Adrenal gland (tissue), 5 donors: ENCODE results near the gene CT45A9.
"Not testable (repeated sequence)": the region's sequence is repeated elsewhere in the genome, so short reads cannot be mapped to it uniquely, and the experiment has no call there.

Source experiments
- POLR2A ChIP-seq, 2 donors: fragments of 450-650 bp; IDR thresholded peaks; one replicate each; pipeline ENCODE4 v1.6.1; 2017; ENCODE audit warnings: antibody characterized with exemption in 2 of 2, mild to moderate bottlenecking in 2 of 2, moderate library complexity in 1 of 2
- TF ChIP-seq, protein P1 (sequence below), 6 experiments: fragments of 450-650 bp in 4 of 6; fragments of 200-600 bp in 2 of 6; sonication (generic) in 1 of 6; IDR thresholded peaks; 1 replicate in 5 of 6; 2 replicates in 1 of 6; pipeline versions ENCODE4 v1.5.1 to v1.8.0; 2016 to 2021; ENCODE audit warnings: antibody characterized with exemption in 6 of 6, mild to moderate bottlenecking in 2 of 6, moderate library complexity in 1 of 6
- donor health status: DM: no; HTN: no; CAD: no.

DNA sequence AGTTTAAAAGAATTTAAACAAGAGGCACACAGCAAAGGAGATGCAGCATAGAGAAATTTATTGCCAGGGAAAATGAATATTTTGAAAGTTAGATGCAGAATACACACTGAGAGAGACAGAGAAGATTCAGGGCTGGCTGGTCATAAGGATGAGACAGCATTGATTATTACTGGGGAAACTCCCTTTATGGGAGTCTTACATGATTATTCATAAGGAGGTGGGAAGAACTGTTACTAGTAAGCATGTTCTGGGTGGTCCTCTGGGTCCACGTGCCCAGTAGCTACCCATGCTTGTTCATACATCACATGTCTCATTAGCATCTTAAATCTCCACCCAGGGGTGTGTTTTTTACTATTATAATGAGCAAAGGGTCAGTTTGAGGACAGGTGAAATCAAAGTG, 48.9 kb upstream of the CT45A9 start:
- not testable (repeated sequence) for TF ChIP-seq POLR2A (IDR thresholded peaks at IDR 0.05)
- TF ChIP-seq, protein P1, sequence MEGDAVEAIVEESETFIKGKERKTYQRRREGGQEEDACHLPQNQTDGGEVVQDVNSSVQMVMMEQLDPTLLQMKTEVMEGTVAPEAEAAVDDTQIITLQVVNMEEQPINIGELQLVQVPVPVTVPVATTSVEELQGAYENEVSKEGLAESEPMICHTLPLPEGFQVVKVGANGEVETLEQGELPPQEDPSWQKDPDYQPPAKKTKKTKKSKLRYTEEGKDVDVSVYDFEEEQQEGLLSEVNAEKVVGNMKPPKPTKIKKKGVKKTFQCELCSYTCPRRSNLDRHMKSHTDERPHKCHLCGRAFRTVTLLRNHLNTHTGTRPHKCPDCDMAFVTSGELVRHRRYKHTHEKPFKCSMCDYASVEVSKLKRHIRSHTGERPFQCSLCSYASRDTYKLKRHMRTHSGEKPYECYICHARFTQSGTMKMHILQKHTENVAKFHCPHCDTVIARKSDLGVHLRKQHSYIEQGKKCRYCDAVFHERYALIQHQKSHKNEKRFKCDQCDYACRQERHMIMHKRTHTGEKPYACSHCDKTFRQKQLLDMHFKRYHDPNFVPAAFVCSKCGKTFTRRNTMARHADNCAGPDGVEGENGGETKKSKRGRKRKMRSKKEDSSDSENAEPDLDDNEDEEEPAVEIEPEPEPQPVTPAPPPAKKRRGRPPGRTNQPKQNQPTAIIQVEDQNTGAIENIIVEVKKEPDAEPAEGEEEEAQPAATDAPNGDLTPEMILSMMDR (IDR thresholded peaks at IDR 0.05) = not testable (repeated sequence)
